K562 (cell line): ENCODE results near the gene DAZAP1. TPM values are rescaled to one million over a fixed set of nuclear protein-coding genes. Genes with fewer than 3 reads are reported as not detected.

Experiments used
- ATAC-seq: fragments of 200-7000 bp; cut with Tn5 transposase; 3 replicates; pipeline ENCODE4 v1.9.1; 2020; ENCODE audit warnings: moderate library complexity
- BruUV-seq: library from RNA; stranded (reverse); fragments of 400-500 nt; replicated peaks from 2 replicates; lab custom pipeline; 2021; lab: Mats Ljungman, UMichigan
- CTCF ChIA-PET: fragments of 300-600 bp; formaldehyde crosslinking; extraction: SDS; loops from one replicate; lab custom pipeline; 2021; ENCODE audit warnings: low intra/inter-chr PET ratio; lab: Yijun Ruan, JAX
- POLR2A ChIA-PET: fragments of 300-600, 350-650 bp; sonication (Branson Sonifier 250); formaldehyde crosslinking; extraction: SDS; loops from one replicate; lab custom pipeline; 2021; ENCODE audit warnings: antibody characterized with exemption, inconsistent platforms; lab: Yijun Ruan, JAX
- DNase-seq, 4 experiments: peaks; one replicate each; pipeline versions ENCODE4 v3.0.0 to v3.0.0-alpha.2; 2011 to 2018; ENCODE audit warnings: low spot score in 3 of 4, mixed read lengths in 3 of 4; ENCODE audit errors: extremely low read depth in 1 of 4
- FAIRE-seq: peaks from 2 replicates; lab custom pipeline; 2011; peaks lifted over from hg19 to GRCh38; lab: Jason Lieb, UNC
- H2AFZ ChIP-seq: 2 replicates; pipeline ENCODE4 v1.6.0; 2011; ENCODE audit warnings: low read depth, low read length, control low read depth, inconsistent platforms
- H3K27ac ChIP-seq: fragments of 200-600 bp; 3 replicates; pipeline ENCODE4 v1.8.0; 2011; ENCODE audit warnings: low read depth, mild to moderate bottlenecking, control low read depth, inconsistent platforms, low read length, moderate library complexity, mixed read lengths; ENCODE audit errors: extremely low read depth
- H3K27me3 ChIP-seq, 2 experiments: fragments of 300-600 bp in 1 of 2; 2 replicates in 1 of 2; 3 replicates in 1 of 2; pipeline versions ENCODE4 v1.6.0 to v1.8.0; 2011; ENCODE audit warnings: inconsistent platforms in 2 of 2, low read length in 2 of 2, mild to moderate bottlenecking in 1 of 2, mixed read lengths in 1 of 2, moderate library complexity in 1 of 2; ENCODE audit not compliant: control insufficient read depth in 2 of 2, insufficient read depth in 2 of 2
- H3K36me3 ChIP-seq: fragments of 300-600 bp; 3 replicates; pipeline ENCODE4 v1.8.0; 2011; ENCODE audit warnings: mild to moderate bottlenecking, low read length, inconsistent platforms; ENCODE audit not compliant: control insufficient read depth, insufficient read depth
- H3K4me1 ChIP-seq, 2 experiments: fragments of 200-600 bp in 1 of 2; replicated peaks in 1 of 2; 2 replicates in 1 of 2; 3 replicates in 1 of 2; pipeline versions ENCODE4 v1.5.1 to v1.8.0; 2011; ENCODE audit warnings: inconsistent platforms in 2 of 2, low read length in 2 of 2, mild to moderate bottlenecking in 1 of 2, mixed read lengths in 1 of 2, moderate library complexity in 1 of 2; ENCODE audit not compliant: control insufficient read depth in 2 of 2, insufficient read depth in 2 of 2
- H3K4me2 ChIP-seq: 2 replicates; pipeline ENCODE4 v1.6.1; 2011; ENCODE audit warnings: low read length, control low read depth, inconsistent platforms, mixed read lengths; ENCODE audit not compliant: insufficient read depth
- H3K4me3 ChIP-seq: fragments of 200-600 bp; sonication (generic), shearing (Covaris generic); 2 replicates; pipeline ENCODE4 v1.5.1; 2016; ENCODE audit warnings: control low read depth, inconsistent platforms
- H3K79me2 ChIP-seq: fragments of 200-600 bp; 3 replicates; pipeline ENCODE4 v1.8.0; 2011; ENCODE audit warnings: low read length, inconsistent platforms; ENCODE audit not compliant: control insufficient read depth, insufficient read depth
- H3K9ac ChIP-seq, 2 experiments: 2 replicates each; pipeline versions ENCODE4 v1.6.0 to v1.6.1; 2011; ENCODE audit warnings: low read depth in 2 of 2, low read length in 2 of 2, control low read depth in 1 of 2, inconsistent platforms in 1 of 2, mild to moderate bottlenecking in 1 of 2, mixed read lengths in 1 of 2; ENCODE audit not compliant: insufficient read depth in 1 of 2
- H3K9me1 ChIP-seq: one replicate; pipeline ENCODE4 v1.6.0; 2011; ENCODE audit warnings: inconsistent platforms, mild to moderate bottlenecking, low read length, moderate library complexity; ENCODE audit not compliant: control insufficient read depth, insufficient read depth
- H3K9me3 ChIP-seq: replicated peaks from 2 replicates; pipeline ENCODE4 v1.5.1; 2011; ENCODE audit warnings: low read depth, low read length, inconsistent platforms; ENCODE audit not compliant: control insufficient read depth, insufficient read depth
- H4K20me1 ChIP-seq: replicated peaks from 2 replicates; pipeline ENCODE4 v1.6.1; 2011; ENCODE audit warnings: low read length, inconsistent platforms, mixed read lengths; ENCODE audit not compliant: control insufficient read depth, insufficient read depth
- HDAC6 ChIP-seq: IDR thresholded peaks from 2 replicates; pipeline ENCODE4 v1.6.1; 2012; ENCODE audit warnings: low read depth, mild to moderate bottlenecking, control low read depth, inconsistent platforms, low read length, moderate library complexity
- HNRNPL ChIP-seq: fragments of 200-400 bp; formaldehyde crosslinking; IDR thresholded peaks from 2 replicates; pipeline ENCODE4 v1.6.1; 2017; ENCODE audit warnings: low read depth, mild to moderate bottlenecking, low read length
- POLR2G ChIP-seq: fragments of 200-400 bp; formaldehyde crosslinking; IDR thresholded peaks from 2 replicates; pipeline ENCODE4 v1.6.1; 2017; ENCODE audit warnings: low read depth, mild to moderate bottlenecking, antibody characterized with exemption, low read length, moderate library complexity
- RBFOX2 ChIP-seq: fragments of 200-400 bp; formaldehyde crosslinking; IDR thresholded peaks from 2 replicates; pipeline ENCODE4 v1.6.1; 2017; ENCODE audit warnings: low read depth, mild to moderate bottlenecking, low read length, moderate library complexity
- ZFP36 ChIP-seq: fragments of 150-350 bp; IDR thresholded peaks from 2 replicates; pipeline ENCODE4 v1.6.1; 2018; ENCODE audit warnings: low read length, low read depth; ENCODE audit not compliant: partially characterized antibody
- ZNF583 ChIP-seq: fragments of 250-450 bp; sonication (Bioruptor Pico); IDR thresholded peaks from 2 replicates; pipeline ENCODE4 v1.4.0; 2020
- WGBS: fragments of 100-300 bp; shearing (Covaris generic); methylation state at CpG from one replicate; pipeline ENCODE4 v1.1.6; 2016; ENCODE audit warnings: low coverage, mixed read lengths; ENCODE audit not compliant: insufficient coverage; ENCODE audit errors: missing lambda C conversion rate; 5-methylcytosine and 5-hydroxymethylcytosine counted together
- in situ Hi-C: fragments of 300-500 bp; cut with MboI; formaldehyde crosslinking; loops from 4 replicates; pipeline ENCODE4 v1.15.0; 2018; ENCODE audit warnings: inconsistent platforms, mixed read lengths
- intact Hi-C: fragments of 100-400 bp; cut with micrococcal nuclease; formaldehyde crosslinking; loops from 2 replicates; pipeline ENCODE4 v1.14.2; 2022
- polyA plus RNA-seq, 8 experiments: library from polyadenylated mRNA; depleted of rRNA in 4 of 8; stranded (reverse) in 5 of 8; unstranded in 3 of 8; fragments of >200 nt; fragmentation: Nextera tagmentation in 2 of 8; fragmentation: Illumina TruSeq in 1 of 8; extraction: Ambion mirVana in 2 of 8; extraction: Trizol in 1 of 8; gene quantifications; 2 replicates each; pipeline versions ENCODE4 v1.2.1 to v1.2.3, GENCODE V29; 2011 to 2014; ENCODE audit warnings: inconsistent platforms in 1 of 8, missing spikeins in 1 of 8
- total RNA-seq, 7 experiments: library from RNA; depleted of rRNA in 6 of 7; stranded (reverse); fragments of >200 nt in 6 of 7; fragmentation: Illumina TruSeq in 2 of 7; extraction: Trizol in 2 of 7; gene quantifications; 2 replicates each; pipeline versions ENCODE4 v1.2.1 to v1.2.3, GENCODE V29; 2011 to 2021; ENCODE audit warnings: low replicate concordance in 1 of 7

Gene DAZAP1
- total and polyA plus RNA-seq, 9 of the 15 experiments (the other 6 are each of a cell fraction or from before 2014, with no cell fraction given), result 10.8 to 289 (median 142) TPM

DNA sequence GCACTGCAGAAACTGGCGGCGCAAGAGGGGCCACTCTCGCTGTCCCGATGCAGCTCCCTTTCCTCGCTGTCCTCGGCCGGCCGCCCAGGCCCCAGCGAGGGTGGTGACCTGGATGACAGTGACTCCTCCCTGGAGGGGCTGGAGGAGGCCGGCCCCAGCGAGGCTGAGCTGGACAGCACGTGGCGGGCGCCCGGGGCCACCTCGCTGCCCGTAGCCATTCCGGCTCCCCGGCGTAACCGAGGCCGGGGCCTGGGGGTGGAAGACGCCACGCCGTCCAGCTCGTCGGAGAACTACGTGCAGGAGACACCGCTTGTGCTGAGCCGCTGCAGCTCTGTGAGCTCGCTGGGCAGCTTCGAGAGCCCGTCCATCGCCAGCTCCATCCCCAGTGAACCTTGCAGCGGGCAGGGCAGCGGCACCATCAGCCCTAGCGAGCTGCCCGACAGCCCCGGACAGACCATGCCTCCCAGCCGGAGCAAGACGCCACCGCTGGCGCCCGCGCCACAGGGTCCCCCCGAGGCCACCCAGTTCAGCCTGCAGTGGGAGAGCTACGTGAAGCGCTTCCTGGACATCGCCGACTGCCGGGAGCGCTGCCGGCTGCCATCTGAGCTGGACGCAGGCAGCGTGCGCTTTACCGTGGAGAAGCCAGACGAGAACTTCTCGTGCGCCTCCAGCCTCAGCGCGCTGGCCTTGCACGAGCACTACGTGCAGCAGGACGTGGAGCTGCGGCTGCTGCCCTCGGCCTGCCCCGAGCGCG lies 59.3 kb downstream of the DAZAP1 start:
- H3K9ac ChIP-seq, result no peak overlapping the region; a peak in 1 of 4 replicates
- H2AFZ ChIP-seq, result no peak overlapping the region
- H3K79me2 ChIP-seq, result peaks cover 13% of the 10 kb centered on the region; the same call in 2 of the 3 replicates
- in situ Hi-C loops, result no loop called here
- H3K27ac ChIP-seq, result no peak overlapping the region
- no peak overlapping the region for H3K4me3 ChIP-seq
- ATAC-seq (no peak), FAIRE-seq (no peak)
- WGBS, result 98% methylated on average over 39 of the region's 70 CpGs
- H3K9me3 ChIP-seq, result no peaks in the 10 kb centered on the region
- H4K20me1 ChIP-seq, result peaks cover 8% of the 10 kb centered on the region
- ChIA-PET POLR2A (interaction anchor here (0.6 to 1.2 kb wide), 4 partner anchors 11 to 800 kb away, joined by 3 to 8 read pairs (median 4); no protein-coding TSS in a partner anchor), CTCF (no interaction called here)
- H3K9me1 ChIP-seq, result no peaks in the 10 kb centered on the region
- no peak overlapping the region for H3K4me2 ChIP-seq
- no TSS peak for BruUV-seq
- H3K36me3 ChIP-seq, result no peaks in the 10 kb centered on the region
- no peaks in the 10 kb centered on the region for H3K27me3 ChIP-seq
- TF ChIP-seq POLR2G (peak; percentile 22; the same call in 1 of the 2 replicates), ZFP36 (no peak), HNRNPL (0 out of 2 replicates have a peak, but pooled peaks have one; percentile 15)
- TF ChIP-seq, all 486 proteins: peak for 2
- intact Hi-C loops, result no loop called here
- H3K4me1 ChIP-seq, result peaks cover 6 to 56% of the 10 kb centered on the region in 2 experiments; a peak in 4 of 5 replicates
- no peak for DNase-seq

DNA sequence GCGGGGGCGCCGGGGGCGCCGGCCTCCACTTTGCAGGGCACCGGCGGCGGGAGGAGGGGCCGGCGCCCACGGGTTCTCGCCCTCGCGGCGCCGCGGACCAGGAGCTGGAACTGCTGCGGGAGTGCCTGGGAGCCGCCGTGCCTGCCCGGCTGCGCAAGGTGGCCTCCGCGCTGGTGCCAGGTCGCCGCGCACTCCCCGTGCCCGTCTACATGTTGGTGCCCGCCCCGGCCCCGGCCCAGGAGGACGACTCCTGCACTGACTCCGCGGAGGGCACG lies 59.8 kb downstream of the DAZAP1 start:
- intact Hi-C loops, result no loop called here

More for the DNA sequence above, 59.8 kb downstream of the DAZAP1 start:
- TF ChIP-seq RBFOX2 (0 out of 2 replicates have a peak, but pooled peaks have one; percentile 11), ZNF583 (CRISPR knock-in tag) (no peak), HDAC6 (no peak), HNRNPL (0 out of 2 replicates have a peak, but pooled peaks have one; percentile 35), POLR2G (peak; percentile 19; the same call in 1 of the 2 replicates)
- 93% methylated on average over 3 of the region's 36 CpGs for WGBS
- Histone ChIP-seq H3K9me3 (no peaks in the 10 kb centered on the region), H3K27me3 (no peaks in the 10 kb centered on the region), H4K20me1 (peaks cover 12% of the 10 kb centered on the region), H3K9ac (no peak overlapping the region), H3K36me3 (no peaks in the 10 kb centered on the region), H3K79me2 (peaks cover 16% of the 10 kb centered on the region), H3K9me1 (no peaks in the 10 kb centered on the region), H3K4me3 (no peak overlapping the region), H3K27ac (no peak overlapping the region), H3K4me1 (peaks cover 6 to 58% of the 10 kb centered on the region in 2 experiments; a peak in 4 of 5 replicates), H2AFZ (no peak overlapping the region), H3K4me2 (no peak overlapping the region)
- ChIA-PET POLR2A (interaction anchor here (0.7 to 1.2 kb wide), 3 partner anchors 10 to 201 kb away, joined by 3 to 8 read pairs (median 4); no protein-coding TSS in a partner anchor), CTCF (no interaction called here)
- FAIRE-seq (no peak), DNase-seq (no peak), ATAC-seq (no peak)
- BruUV-seq, result no TSS peak
- in situ Hi-C loops, result no loop called here
